HepG2 (cell line): ENCODE measurements around the gene SLC25A45. TPM values are rescaled to one million over a fixed set of nuclear protein-coding genes. Genes with fewer than 3 reads are reported as not detected.

ENCODE experiments used
- ATAC-seq: fragments of 200-7000 bp; cut with Tn5 transposase; 3 replicates; pipeline ENCODE4 v1.9.1; 2020; ENCODE audit warnings: mild to moderate bottlenecking, moderate library complexity
- BruUV-seq: library from RNA; stranded (reverse); fragments of 400-500 nt; replicated peaks from 2 replicates; lab custom pipeline; 2021; lab: Mats Ljungman, UMichigan
- CTCF ChIA-PET: fragments of 300-600 bp; formaldehyde crosslinking; extraction: SDS; loops from one replicate; lab custom pipeline; 2021; ENCODE audit warnings: low total read pairs, inconsistent platforms, low intra/inter-chr PET ratio; lab: Yijun Ruan, JAX
- POLR2A ChIA-PET: fragments of 350-600 bp; sonication (Branson Sonifier 250); formaldehyde crosslinking; loops from one replicate; lab custom pipeline; 2020; ENCODE audit warnings: antibody characterized with exemption, inconsistent platforms; lab: Yijun Ruan, JAX
- DNase-seq: peaks from one replicate; pipeline ENCODE4 v3.0.0-alpha.2; 2015; ENCODE audit warnings: low spot score
- FAIRE-seq: peaks from 3 replicates; lab custom pipeline; 2011; peaks lifted over from hg19 to GRCh38; lab: Jason Lieb, UNC
- H2AFZ ChIP-seq: one replicate; pipeline ENCODE4 v1.6.1; 2011; ENCODE audit warnings: low read length, inconsistent platforms
- H3K27ac ChIP-seq: fragments of 300-600 bp; 3 replicates; pipeline ENCODE4 v1.8.0; 2011; ENCODE audit warnings: mixed run types, mild to moderate bottlenecking, mixed read lengths, low read length, inconsistent platforms; ENCODE audit not compliant: insufficient read depth; ENCODE audit errors: extremely low read length
- H3K27me3 ChIP-seq, 2 experiments: fragments of 200-600 bp in 1 of 2; 2 replicates in 1 of 2; 3 replicates in 1 of 2; pipeline versions ENCODE4 v1.6.0 to v1.8.0; 2011; ENCODE audit warnings: low read length in 2 of 2, mild to moderate bottlenecking in 2 of 2, moderate library complexity in 2 of 2, inconsistent platforms in 1 of 2; ENCODE audit not compliant: insufficient read depth in 2 of 2, control insufficient read depth in 1 of 2
- H3K36me3 ChIP-seq, 2 experiments: fragments of 200-600 bp in 1 of 2; replicated peaks in 1 of 2; 2 replicates in 1 of 2; 3 replicates in 1 of 2; pipeline versions ENCODE4 v1.5.1 to v1.8.0; 2011; ENCODE audit warnings: low read length in 2 of 2, inconsistent platforms in 1 of 2; ENCODE audit not compliant: insufficient read depth in 2 of 2, control insufficient read depth in 1 of 2
- H3K4me1 ChIP-seq: 2 replicates; pipeline ENCODE4 v1.5.1; 2012; ENCODE audit warnings: low read length, inconsistent platforms; ENCODE audit not compliant: insufficient read depth
- H3K4me2 ChIP-seq: 2 replicates; pipeline ENCODE4 v1.6.0; 2011; ENCODE audit warnings: low read depth, low read length, inconsistent platforms
- H3K4me3 ChIP-seq, 3 experiments: fragments of 200-600 bp in 1 of 3; sonication (generic), shearing (Covaris generic) in 1 of 3; replicated peaks in 1 of 3; 2 replicates each; pipeline ENCODE4 v1.5.1; 2011 to 2016; ENCODE audit warnings: low read length in 3 of 3, inconsistent platforms in 2 of 3, low read depth in 2 of 3, mild to moderate bottlenecking in 2 of 3, control low read depth in 1 of 3, mixed read lengths in 1 of 3; ENCODE audit not compliant: insufficient read depth in 1 of 3
- H3K79me2 ChIP-seq: one replicate; pipeline ENCODE4 v1.6.1; 2011; ENCODE audit warnings: low read length, inconsistent platforms; ENCODE audit not compliant: insufficient read depth
- H3K9ac ChIP-seq: 2 replicates; pipeline ENCODE4 v1.6.0; 2011; ENCODE audit warnings: mild to moderate bottlenecking, low read depth, low read length, inconsistent platforms; ENCODE audit not compliant: insufficient read depth
- H3K9me3 ChIP-seq: 2 replicates; pipeline ENCODE4 v1.5.1; 2012; ENCODE audit warnings: mild to moderate bottlenecking, low read length
- H4K20me1 ChIP-seq: 2 replicates; pipeline ENCODE4 v1.6.0; 2011; ENCODE audit warnings: inconsistent platforms, mild to moderate bottlenecking, low read length, moderate library complexity; ENCODE audit not compliant: insufficient read depth
- AHR ChIP-seq: IDR thresholded peaks from 2 replicates; pipeline ENCODE4 v1.6.1; 2018; ENCODE audit warnings: missing genetic modification reagents, missing compliant biosample characterization
- HDAC2 ChIP-seq: sonication (generic); formaldehyde crosslinking; IDR thresholded peaks from 2 replicates; pipeline ENCODE4 v1.4.0; 2020; ENCODE audit warnings: missing genetic modification reagents
- IRX3 ChIP-seq: sonication (generic); formaldehyde crosslinking; IDR thresholded peaks from 2 replicates; pipeline ENCODE4 v1.8.1; 2023; ENCODE audit warnings: mild to moderate bottlenecking, low read depth, missing genetic modification reagents, borderline replicate concordance
- KDM5A ChIP-seq: fragments of 200-600 bp; sonication (generic); IDR thresholded peaks from 2 replicates; pipeline ENCODE4 v1.7.0; 2018; ENCODE audit warnings: antibody characterized with exemption, mild to moderate bottlenecking, low read length, borderline replicate concordance
- MED8 ChIP-seq: sonication (generic); formaldehyde crosslinking; IDR thresholded peaks from 2 replicates; pipeline ENCODE4 v1.8.1; 2023; ENCODE audit warnings: mild to moderate bottlenecking, missing genetic modification reagents; ENCODE audit not compliant: insufficient replicate concordance
- MXD4 ChIP-seq: IDR thresholded peaks from 2 replicates; pipeline ENCODE4 v1.6.1; 2016; ENCODE audit warnings: mild to moderate bottlenecking, missing biosample characterization, missing genetic modification reagents
- PCBP2 ChIP-seq: fragments of 200-400 bp; formaldehyde crosslinking; optimal IDR thresholded peaks from 2 replicates; pipeline ENCODE3; 2018; ENCODE audit warnings: low read length, low read depth; ENCODE audit not compliant: poor library complexity, severe bottlenecking
- SP4 ChIP-seq: sonication (generic); formaldehyde crosslinking; IDR thresholded peaks from 2 replicates; pipeline ENCODE4 v1.8.1; 2023; ENCODE audit warnings: mild to moderate bottlenecking, missing genetic modification reagents
- TAF1 ChIP-seq: sonication (generic); formaldehyde crosslinking; IDR thresholded peaks from 2 replicates; pipeline ENCODE4 v1.4.0; 2020; ENCODE audit warnings: missing genetic modification reagents
- TRIM24 ChIP-seq: sonication (generic); formaldehyde crosslinking; IDR thresholded peaks from 2 replicates; pipeline ENCODE4 v1.8.0; 2022; ENCODE audit warnings: mild to moderate bottlenecking, missing genetic modification reagents
- TSC22D2 ChIP-seq: sonication (generic); formaldehyde crosslinking; IDR thresholded peaks from 2 replicates; pipeline ENCODE4 v1.5.1; 2020; ENCODE audit warnings: missing genetic modification reagents, mild to moderate bottlenecking, borderline replicate concordance
- ZNF274 ChIP-seq: sonication (generic); formaldehyde crosslinking; IDR thresholded peaks from 2 replicates; pipeline ENCODE4 v1.5.1; 2020; ENCODE audit warnings: mild to moderate bottlenecking, missing genetic modification reagents
- ZNF713 ChIP-seq: sonication (generic); formaldehyde crosslinking; IDR thresholded peaks from 2 replicates; pipeline ENCODE4 v1.4.0; 2020; ENCODE audit warnings: mild to moderate bottlenecking, missing genetic modification reagents
- WGBS: methylation state at CpG from one replicate; pipeline ENCODE4 v1.1.6; 2017; ENCODE audit warnings: low lambda C conversion rate; 5-methylcytosine and 5-hydroxymethylcytosine counted together
- in situ Hi-C: cut with HindIII; loops from 2 replicates; pipeline ENCODE4 v1.10.0; 2017; ENCODE audit warnings: low pct_unique_long_range_greater_than_20kb; ENCODE audit not compliant: extremely low pct_ligation_motif_present
- intact Hi-C: fragments of 100-400 bp; cut with micrococcal nuclease; formaldehyde crosslinking; loops from one replicate; pipeline ENCODE4 v1.10.0; 2022; ENCODE audit not compliant: unreplicated experiment
- polyA plus RNA-seq, 8 experiments: library from polyadenylated mRNA; depleted of rRNA in 3 of 8; stranded (reverse) in 7 of 8; unstranded in 1 of 8; fragments of >200 nt; fragmentation: Illumina TruSeq in 4 of 8; extraction: Trizol in 4 of 8; gene quantifications; 2 replicates each; pipeline versions ENCODE4 v1.2.1 to v1.2.3, GENCODE V29; 2011 to 2016; ENCODE audit warnings: low read depth in 4 of 8, missing spikeins in 1 of 8, mixed read lengths in 1 of 8; ENCODE audit not compliant: insufficient read depth in 1 of 8
- total RNA-seq, 5 experiments: library from RNA; depleted of rRNA; stranded (reverse); fragments of >200 nt; fragmentation: Illumina TruSeq; extraction: Trizol; gene quantifications; 2 replicates each; pipeline ENCODE4 v1.2.3, GENCODE V29; 2016; ENCODE audit warnings: low read depth in 1 of 5
- TF ChIP-seq, protein P1 (sequence below): sonication (generic); formaldehyde crosslinking; IDR thresholded peaks from 2 replicates; pipeline ENCODE4 v1.4.0; 2020; ENCODE audit warnings: missing genetic modification reagents
- TF ChIP-seq, protein P2 (sequence below): IDR thresholded peaks from 2 replicates; pipeline ENCODE4 v1.6.1; 2016; ENCODE audit warnings: low read depth, borderline replicate concordance
- TF ChIP-seq, protein P3 (sequence below): IDR thresholded peaks from 2 replicates; pipeline ENCODE4 v1.6.1; 2018; ENCODE audit warnings: missing genetic modification reagents, mild to moderate bottlenecking, missing compliant biosample characterization

The SLC25A45 gene
- total and polyA plus RNA-seq, 2 of the 13 experiments (the other 11 are each of a cell fraction or from before 2014, with no cell fraction given): 1.2 to 3.4 TPM

DNA sequence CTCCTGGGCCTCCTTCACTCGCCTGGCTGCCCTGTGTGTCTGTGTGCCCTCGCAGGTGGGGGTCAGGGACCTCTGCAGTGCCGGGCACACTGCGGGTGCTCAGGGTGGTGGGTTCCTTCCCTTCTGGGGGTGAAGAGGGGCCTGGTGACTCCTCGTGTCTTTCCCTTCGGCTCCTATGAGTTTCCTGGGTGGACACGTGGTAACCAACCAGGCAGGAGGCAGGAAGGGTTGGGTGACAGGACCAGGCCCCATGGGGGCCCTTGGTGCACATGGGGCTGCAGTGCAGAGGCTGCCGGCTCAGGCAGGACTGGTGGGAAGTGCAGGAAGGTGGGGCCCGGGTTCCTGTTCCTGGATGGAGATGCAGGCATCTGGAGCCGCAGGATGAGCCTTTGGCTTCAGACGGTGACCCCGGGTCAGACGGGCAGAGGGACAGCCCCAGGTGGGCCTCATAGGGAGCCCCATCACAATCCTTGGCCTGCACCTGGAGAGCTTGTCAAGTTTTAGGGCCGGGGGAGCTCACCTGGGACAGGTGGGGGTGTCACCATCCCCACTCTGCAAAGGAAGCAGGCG is 13.6 kb upstream of the SLC25A45 start (continued):
- TF ChIP-seq, protein P1, sequence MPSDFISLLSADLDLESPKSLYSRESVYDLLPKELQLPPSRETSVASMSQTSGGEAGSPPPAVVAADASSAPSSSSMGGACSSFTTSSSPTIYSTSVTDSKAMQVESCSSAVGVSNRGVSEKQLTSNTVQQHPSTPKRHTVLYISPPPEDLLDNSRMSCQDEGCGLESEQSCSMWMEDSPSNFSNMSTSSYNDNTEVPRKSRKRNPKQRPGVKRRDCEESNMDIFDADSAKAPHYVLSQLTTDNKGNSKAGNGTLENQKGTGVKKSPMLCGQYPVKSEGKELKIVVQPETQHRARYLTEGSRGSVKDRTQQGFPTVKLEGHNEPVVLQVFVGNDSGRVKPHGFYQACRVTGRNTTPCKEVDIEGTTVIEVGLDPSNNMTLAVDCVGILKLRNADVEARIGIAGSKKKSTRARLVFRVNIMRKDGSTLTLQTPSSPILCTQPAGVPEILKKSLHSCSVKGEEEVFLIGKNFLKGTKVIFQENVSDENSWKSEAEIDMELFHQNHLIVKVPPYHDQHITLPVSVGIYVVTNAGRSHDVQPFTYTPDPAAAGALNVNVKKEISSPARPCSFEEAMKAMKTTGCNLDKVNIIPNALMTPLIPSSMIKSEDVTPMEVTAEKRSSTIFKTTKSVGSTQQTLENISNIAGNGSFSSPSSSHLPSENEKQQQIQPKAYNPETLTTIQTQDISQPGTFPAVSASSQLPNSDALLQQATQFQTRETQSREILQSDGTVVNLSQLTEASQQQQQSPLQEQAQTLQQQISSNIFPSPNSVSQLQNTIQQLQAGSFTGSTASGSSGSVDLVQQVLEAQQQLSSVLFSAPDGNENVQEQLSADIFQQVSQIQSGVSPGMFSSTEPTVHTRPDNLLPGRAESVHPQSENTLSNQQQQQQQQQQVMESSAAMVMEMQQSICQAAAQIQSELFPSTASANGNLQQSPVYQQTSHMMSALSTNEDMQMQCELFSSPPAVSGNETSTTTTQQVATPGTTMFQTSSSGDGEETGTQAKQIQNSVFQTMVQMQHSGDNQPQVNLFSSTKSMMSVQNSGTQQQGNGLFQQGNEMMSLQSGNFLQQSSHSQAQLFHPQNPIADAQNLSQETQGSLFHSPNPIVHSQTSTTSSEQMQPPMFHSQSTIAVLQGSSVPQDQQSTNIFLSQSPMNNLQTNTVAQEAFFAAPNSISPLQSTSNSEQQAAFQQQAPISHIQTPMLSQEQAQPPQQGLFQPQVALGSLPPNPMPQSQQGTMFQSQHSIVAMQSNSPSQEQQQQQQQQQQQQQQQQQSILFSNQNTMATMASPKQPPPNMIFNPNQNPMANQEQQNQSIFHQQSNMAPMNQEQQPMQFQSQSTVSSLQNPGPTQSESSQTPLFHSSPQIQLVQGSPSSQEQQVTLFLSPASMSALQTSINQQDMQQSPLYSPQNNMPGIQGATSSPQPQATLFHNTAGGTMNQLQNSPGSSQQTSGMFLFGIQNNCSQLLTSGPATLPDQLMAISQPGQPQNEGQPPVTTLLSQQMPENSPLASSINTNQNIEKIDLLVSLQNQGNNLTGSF (CRISPR knock-in tag): no peak
- TF ChIP-seq ZNF274 (CRISPR knock-in tag) (no peak), IRX3 (no peak), TRIM24 (CRISPR knock-in tag) (no peak), SP4 (CRISPR knock-in tag) (no peak)

GRCh38 chr11:65394125-65394536 is 11.7 kb upstream of the SLC25A45 start:
- Histone ChIP-seq H3K9ac (no peak overlapping the region), H3K27me3 (no peaks in the 10 kb centered on the region), H3K4me1 (peaks cover 2% of the 10 kb centered on the region; the same call in 1 of the 2 replicates), H3K9me3 (no peaks in the 10 kb centered on the region), H3K27ac (no peak overlapping the region), H3K36me3 (peaks cover 12 to 21% of the 10 kb centered on the region in 2 experiments; a peak in 3 of 5 replicates), H3K79me2 (no peaks in the 10 kb centered on the region), H2AFZ (no peak overlapping the region), H3K4me2 (no peak overlapping the region), H3K4me3 (no peak overlapping the region), H4K20me1 (no peaks in the 10 kb centered on the region)
- no peak for ATAC-seq
- no peak for DNase-seq
- no peak for FAIRE-seq
- CTCF ChIA-PET: no interaction called here
- POLR2A ChIA-PET: interaction anchor here (1.8 to 16.8 kb wide), 2 partner anchors 23 to 26 kb away, joined by 4 to 433 read pairs; partner anchors contain the start of gene NEAT1
- WGBS: over 99% methylated on average over 14 of the region's 20 CpGs
- in situ Hi-C loops (no loop called here), intact Hi-C loops (no loop called here)
- no TSS peak for BruUV-seq
- TF ChIP-seq TAF1 (CRISPR knock-in tag): no peak
- TF ChIP-seq MED8 (CRISPR knock-in tag): no peak
- TF ChIP-seq KDM5A: no peak
- no peak for TF ChIP-seq AHR (CRISPR knock-in tag)
- TF ChIP-seq, protein P2, sequence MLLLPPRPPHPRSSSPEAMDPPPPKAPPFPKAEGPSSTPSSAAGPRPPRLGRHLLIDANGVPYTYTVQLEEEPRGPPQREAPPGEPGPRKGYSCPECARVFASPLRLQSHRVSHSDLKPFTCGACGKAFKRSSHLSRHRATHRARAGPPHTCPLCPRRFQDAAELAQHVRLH (CRISPR knock-in tag): no peak
- TF ChIP-seq, protein P3, sequence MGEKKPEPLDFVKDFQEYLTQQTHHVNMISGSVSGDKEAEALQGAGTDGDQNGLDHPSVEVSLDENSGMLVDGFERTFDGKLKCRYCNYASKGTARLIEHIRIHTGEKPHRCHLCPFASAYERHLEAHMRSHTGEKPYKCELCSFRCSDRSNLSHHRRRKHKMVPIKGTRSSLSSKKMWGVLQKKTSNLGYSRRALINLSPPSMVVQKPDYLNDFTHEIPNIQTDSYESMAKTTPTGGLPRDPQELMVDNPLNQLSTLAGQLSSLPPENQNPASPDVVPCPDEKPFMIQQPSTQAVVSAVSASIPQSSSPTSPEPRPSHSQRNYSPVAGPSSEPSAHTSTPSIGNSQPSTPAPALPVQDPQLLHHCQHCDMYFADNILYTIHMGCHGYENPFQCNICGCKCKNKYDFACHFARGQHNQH: no peak
- TF ChIP-seq HDAC2: no peak
- TF ChIP-seq MXD4 (CRISPR knock-in tag): no peak
- TF ChIP-seq PCBP2: no peak
- TF ChIP-seq TSC22D2 (CRISPR knock-in tag): no peak
- TF ChIP-seq ZNF713 (CRISPR knock-in tag): no peak
